Measurements from ENCODE around the gene DAPP1. TPM values are rescaled to one million over a fixed set of nuclear protein-coding genes. Genes with fewer than 3 reads are reported as not detected.

The DAPP1 gene
- total and polyA plus RNA-seq, 2 experiments from 2014 or later = not detected

GRCh38 chr4:99825272-99825671 is 8.6 kb downstream of the DAPP1 start:
- no peaks in the 10 kb centered on the region for H3K27me3 ChIP-seq (ENCODE audit: insufficient read depth)
- DNase-seq (ENCODE audit: low spot score) (no peak), ATAC-seq (no peak)
- no peaks in the 10 kb centered on the region for H4K20me1 ChIP-seq (replicated peaks; ENCODE audit: insufficient read depth)
- no peaks in the 10 kb centered on the region for H3K79me2 ChIP-seq (replicated peaks; ENCODE audit: insufficient read depth)
- H2AFZ ChIP-seq = peak overlapping the region; percentile 52; the same call in 1 of the 2 replicates
- H3K27ac ChIP-seq (ENCODE audit: low read depth) = no peak overlapping the region
- H3K9me2 ChIP-seq (ENCODE audit: insufficient read depth) = 0 out of 2 replicates have a peak, but pooled peaks cover 3% of the 10 kb centered on the region
- no peaks in the 10 kb centered on the region for H3F3A ChIP-seq (replicated peaks; ENCODE audit: low read depth)
- no peak for TF ChIP-seq CREB1 (CRISPR knock-in tag; IDR thresholded peaks at IDR 0.05; ENCODE audit: low read depth)
- TF ChIP-seq POLR2AphosphoS5 (IDR thresholded peaks at IDR 0.05; ENCODE audit: low read depth) = no peak
- TF ChIP-seq ETS1 (IDR thresholded peaks at IDR 0.05) = no peak
- TF ChIP-seq NANOG (IDR thresholded peaks at IDR 0.05; ENCODE audit: borderline replicate concordance) = no peak
- no peak for TF ChIP-seq CTCF (conservative IDR thresholded peaks at IDR 0.05; ENCODE audit: low read depth in 2 of 2)
- no peak for TF ChIP-seq ZNF462 (CRISPR knock-in tag; IDR thresholded peaks at IDR 0.05)
- TF ChIP-seq EZH2 (IDR thresholded peaks at IDR 0.05; ENCODE audit: low read depth, unreplicated experiment) = no peak
- TF ChIP-seq ZNF331 (CRISPR knock-in tag; IDR thresholded peaks at IDR 0.05; ENCODE audit: low read depth) = no peak
- no peak for TF ChIP-seq REST (IDR thresholded peaks at IDR 0.05; ENCODE audit: unreplicated experiment)
- TF ChIP-seq ZNF114 (CRISPR knock-in tag; IDR thresholded peaks at IDR 0.05) = no peak
- no peaks in the 10 kb centered on the region for H3K36me3 Mint-ChIP-seq (ENCODE audit: low read depth)
- no peak overlapping the region for H3K4me3 Mint-ChIP-seq
- H3K4me1 Mint-ChIP-seq = no peaks in the 10 kb centered on the region
- H3K4me2 ChIP-seq = no peak overlapping the region
- H3K9me3 Mint-ChIP-seq = no peaks in the 10 kb centered on the region
- H3K27me3 Mint-ChIP-seq (ENCODE audit: insufficient read depth, low read depth, poor library complexity) = no peaks in the 10 kb centered on the region
- H3K4me1 ChIP-seq (ENCODE audit: insufficient read depth) = no peaks in the 10 kb centered on the region
- no peak overlapping the region for H3K4me3 ChIP-seq
- no peak overlapping the region for H3K27ac Mint-ChIP-seq
- H3K36me3 ChIP-seq (ENCODE audit: insufficient read depth) = no peaks in the 10 kb centered on the region

Measured in GM23338 (cell line).